NCI-H1092 (cell line): Measurements from ENCODE around the gene TPMT.

ENCODE experiments used
- DNase-seq: peaks from one replicate; lab custom pipeline; 2025; lab: John Stamatoyannopoulos, UW

The TPMT gene

DNA sequence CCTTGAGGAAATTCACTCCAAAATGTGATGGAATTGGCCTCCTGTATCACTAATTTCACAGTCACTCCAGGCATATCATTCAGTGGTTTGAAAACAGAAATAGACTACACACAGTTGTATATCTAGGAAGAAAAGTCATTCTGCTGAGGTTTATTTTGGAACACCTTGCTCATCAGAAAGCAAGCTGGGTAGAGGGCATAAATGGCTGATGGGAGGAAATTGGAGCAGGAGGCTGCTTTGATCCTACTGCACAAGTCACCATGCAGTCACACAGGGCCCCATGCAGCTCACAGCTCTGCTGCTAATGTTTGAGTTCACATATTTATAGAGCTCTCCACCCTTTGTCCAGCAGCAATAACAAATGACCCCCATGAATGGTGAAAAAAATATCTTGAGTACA lies 44.7 kb downstream of the TPMT start:
- DNase-seq, result no peak

DNA sequence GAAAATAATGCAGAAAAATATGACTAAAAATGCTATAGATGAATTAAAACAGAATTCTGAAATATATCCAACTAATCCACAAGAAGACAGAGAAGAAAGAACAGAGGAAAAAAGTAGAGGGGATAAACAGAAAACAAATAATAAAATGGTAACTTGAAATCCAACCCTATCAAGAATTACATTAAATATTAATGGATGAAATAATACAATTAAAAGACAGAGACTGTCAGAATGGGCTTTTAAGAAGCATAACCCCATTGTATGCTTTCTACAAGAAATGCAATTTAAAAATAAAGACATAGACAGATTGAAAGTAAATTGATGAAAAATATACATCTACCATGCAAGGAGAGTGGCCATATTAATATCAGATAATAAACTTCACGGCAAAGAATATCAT lies 47.8 kb downstream of the TPMT start:
- no peak for DNase-seq

- DNase-seq, result no peak
Measured at GRCh38 chr6:18102783-18103509, 51.9 kb downstream of the TPMT start.

GRCh38 chr6:18101873-18102272 lies 53.0 kb downstream of the TPMT start:
- no peak for DNase-seq

DNA sequence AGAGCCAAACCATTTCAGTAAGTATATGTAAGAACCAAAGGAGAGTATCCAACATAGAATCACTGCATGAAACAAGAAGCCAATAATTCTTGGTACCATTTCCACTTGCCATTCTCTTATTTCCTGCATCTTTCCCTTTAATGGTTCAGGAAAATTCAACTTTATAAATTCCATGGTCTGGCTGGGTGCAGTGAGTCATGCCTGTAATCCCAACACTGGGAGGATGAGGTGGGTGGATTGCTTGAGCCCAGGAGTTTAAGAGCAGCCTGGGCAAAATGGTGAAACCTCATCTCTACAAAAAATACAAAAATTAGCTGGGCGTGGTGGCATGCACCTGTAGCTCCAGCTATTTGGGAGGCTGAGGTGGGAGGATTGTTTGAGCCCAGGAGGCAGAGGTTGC lies 53.6 kb downstream of the TPMT start:
- no peak for DNase-seq

DNA sequence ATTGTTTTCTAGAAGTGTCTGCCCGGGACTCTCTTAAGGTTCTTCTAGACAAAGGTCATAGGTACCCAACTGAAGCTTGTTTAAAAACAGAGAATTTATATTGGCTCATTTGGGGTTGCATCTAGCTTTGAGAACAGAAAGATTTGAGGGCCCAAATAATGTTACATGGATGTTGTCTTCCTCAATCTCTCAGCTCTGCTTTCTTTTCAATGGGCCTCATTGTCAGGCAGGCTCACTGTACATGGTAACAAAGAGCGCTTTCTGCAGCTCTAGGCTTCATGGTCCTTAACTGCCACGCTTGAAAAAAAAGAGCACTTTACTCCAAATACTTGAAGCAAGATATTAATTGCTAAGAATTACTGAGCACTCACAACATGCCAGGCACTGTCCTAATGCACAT lies 54.6 kb downstream of the TPMT start:
- DNase-seq, result no peak

DNA sequence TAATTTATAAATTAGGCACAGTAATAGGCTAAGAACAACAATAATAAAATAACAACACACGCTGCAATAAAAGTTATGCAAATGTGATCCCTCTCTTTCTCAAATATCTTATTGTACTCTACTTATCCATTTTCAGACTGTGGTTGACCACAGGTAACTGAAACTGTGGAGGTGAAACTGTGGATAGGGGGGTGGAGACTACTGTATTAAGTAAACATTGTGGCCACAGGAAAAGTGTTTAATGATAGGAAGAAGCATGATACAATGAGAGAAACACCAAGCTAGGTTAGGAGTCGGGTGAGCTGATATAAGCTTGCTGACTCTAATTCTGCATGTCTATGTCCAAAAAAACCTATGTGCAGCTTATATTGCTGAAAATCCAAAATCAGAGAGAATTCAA lies 55.4 kb downstream of the TPMT start:
- no peak for DNase-seq

DNA sequence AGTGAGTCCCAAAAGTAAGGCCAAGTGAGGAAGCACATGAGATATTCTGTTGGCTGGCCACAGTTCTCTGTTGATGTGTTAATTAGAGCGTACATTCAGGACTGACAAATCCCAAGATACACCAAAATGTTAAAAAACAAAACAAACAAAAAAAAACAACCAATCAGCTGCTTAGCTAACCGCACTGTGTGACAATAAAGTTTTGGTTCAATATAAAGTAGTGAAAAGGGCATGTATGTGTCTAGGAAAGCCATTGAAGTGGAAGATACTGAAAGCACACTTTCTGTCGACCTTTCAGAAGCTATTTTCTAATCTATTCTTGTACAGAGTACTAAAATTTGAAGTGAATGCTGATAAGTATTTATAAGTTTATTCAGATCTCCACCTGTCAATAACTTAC lies 58.5 kb downstream of the TPMT start:
- DNase-seq, result no peak

DNA sequence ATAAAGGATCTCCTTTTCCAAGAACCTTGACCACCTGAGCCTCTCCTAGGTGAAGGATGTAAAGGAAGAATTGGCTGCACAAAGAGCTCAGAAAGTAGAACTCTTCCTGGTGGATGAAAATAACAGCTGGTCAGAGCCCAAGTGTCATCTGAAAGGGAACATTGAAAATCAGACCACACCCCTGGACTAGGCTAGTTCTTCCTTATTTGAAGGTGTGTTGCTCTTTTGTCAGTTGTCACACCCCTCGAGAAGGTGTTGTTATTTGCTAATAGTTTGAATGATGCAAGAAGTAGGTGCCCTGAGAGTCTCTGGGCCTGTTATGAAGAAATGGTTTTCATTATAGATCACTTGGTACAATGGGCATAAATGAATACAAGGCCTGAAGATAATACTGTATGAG lies 63.5 kb downstream of the TPMT start:
- no peak for DNase-seq

DNA sequence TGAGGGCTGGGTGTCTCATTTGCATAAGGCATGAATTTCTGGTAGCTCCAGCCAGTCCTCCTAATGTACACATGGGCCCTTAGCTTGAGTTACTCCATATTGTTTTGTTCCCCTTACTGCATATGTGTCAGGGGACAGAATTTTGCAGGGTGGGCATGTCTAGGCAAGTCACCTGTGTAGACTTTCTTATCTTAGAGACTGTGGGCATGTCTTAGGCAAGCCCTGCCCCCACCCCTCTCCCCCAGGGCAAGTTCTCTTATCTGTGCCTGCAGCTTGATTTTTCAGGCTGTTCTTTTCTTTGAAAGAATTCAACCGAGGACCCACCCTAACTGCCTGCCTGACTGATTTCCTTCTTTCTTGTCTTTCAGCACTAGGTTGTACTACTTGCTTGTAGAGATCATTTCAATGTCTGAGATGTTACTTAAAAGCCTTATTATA lies 64.5 kb downstream of the TPMT start:
- no peak for DNase-seq

DNA sequence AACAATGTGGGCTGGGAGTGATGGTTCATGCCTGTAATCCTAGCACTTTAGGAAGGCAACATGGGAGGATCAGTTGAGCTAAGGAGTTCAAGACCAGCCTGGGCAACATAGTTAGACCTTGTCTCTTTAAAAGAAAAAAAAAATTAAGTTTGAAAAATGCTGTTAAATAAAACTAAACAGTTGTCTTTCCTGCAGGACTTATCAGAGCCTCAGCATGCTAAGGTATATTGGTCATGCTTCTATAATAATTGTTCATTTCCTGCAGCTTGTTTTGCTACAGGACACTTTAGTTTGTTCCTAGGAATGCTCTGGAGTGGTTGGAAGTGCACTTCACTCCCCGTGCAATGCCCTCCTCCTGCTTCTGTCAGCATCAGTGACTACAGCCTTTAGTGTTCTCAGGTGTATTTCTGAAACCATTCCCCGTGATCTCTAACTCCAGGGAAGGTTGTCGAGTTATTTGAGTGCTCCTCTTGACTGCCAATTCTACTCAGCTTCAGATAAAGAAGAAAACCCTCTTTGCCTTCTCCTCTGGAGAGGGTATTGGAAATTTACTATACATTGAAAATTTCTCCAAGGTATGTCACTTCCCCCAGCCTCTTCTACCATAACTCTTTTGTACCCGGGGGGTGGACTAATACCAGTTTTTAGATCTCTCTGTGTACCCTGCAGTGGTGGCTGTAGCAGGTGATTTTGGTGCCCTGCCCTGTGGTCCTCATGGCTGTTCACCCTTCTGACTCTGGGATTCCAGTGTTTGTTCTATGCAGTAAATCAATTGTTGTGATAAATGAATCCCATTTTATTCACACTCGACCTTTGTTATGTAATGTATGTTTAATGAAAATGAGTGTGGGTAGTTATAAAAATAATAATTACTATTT lies 66.2 kb downstream of the TPMT start:
- DNase-seq, result no peak

GRCh38 chr6:18087396-18088165 lies 67.3 kb downstream of the TPMT start:
- DNase-seq, result no peak

DNA sequence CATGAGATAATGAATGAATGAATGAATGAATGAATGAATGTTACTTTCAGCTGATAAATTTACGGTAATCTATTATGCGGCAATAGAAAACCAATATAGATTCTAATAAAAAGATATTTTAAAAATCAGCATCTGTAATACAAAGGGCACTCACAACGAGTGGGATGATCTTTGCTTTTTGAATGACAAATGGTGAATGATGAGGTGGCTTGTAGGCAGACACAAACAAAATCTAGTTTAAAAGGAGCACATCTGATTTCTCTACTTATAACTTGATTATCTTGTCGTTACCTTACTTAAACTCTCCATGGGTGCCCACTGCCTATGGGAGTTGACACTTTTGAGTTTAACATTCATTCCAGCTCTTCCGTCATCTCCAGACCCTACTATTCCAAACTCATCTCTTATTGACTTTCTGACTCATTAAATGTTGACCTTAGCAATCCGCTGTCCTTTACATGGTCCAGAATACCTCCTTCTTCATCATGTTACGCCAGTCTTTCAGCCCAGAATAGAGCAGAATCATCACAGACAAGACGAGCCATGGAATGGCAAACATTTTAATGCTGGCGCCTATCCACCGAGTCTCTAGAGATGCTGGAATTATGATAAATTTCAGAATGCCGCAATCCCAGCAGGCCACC lies 73.7 kb downstream of the TPMT start:
- no peak for DNase-seq

GRCh38 chr6:18080544-18080943 lies 74.3 kb downstream of the TPMT start:
- no peak for DNase-seq

GRCh38 chr6:18078866-18079265 lies 76.0 kb downstream of the TPMT start:
- DNase-seq, result no peak
